ENCODE measurements around the gene RNF150.

GRCh38 chr4:141056473-141056872 is 76.8 kb downstream of the RNF150 start:
- no peak for TF ChIP-seq JUND (IDR thresholded peaks at IDR 0.05; ENCODE audit: low read length)
- no peak for TF ChIP-seq CTCF (IDR thresholded peaks at IDR 0.05; ENCODE audit: control extremely low read depth in 1 of 3, insufficient read depth in 1 of 3, low read depth in 1 of 3, low read length in 3 of 3)
- no peak for TF ChIP-seq EP300 (IDR thresholded peaks at IDR 0.05; ENCODE audit: borderline replicate concordance in 1 of 2, low read depth in 2 of 2, low read length in 2 of 2)
- no peak for TF ChIP-seq SRF (IDR thresholded peaks at IDR 0.05; ENCODE audit: low read depth, low read length)
- no peak for TF ChIP-seq RFX5 (IDR thresholded peaks at IDR 0.05; ENCODE audit: borderline replicate concordance, low read depth, low read length)
- TF ChIP-seq GABPA (IDR thresholded peaks at IDR 0.05; ENCODE audit: borderline replicate concordance, insufficient read depth, low read length) = no peak
- TF ChIP-seq POLR2A (IDR thresholded peaks at IDR 0.05; ENCODE audit: control extremely low read depth in 1 of 2, low read depth in 2 of 2, low read length in 2 of 2) = no peak
- TF ChIP-seq ZNF274 (IDR thresholded peaks at IDR 0.05; ENCODE audit: borderline replicate concordance, extremely low read depth, low read length) = no peak
- TF ChIP-seq ATF2 (IDR thresholded peaks at IDR 0.05; ENCODE audit: low read length) = no peak
- TF ChIP-seq POLR2AphosphoS5 (IDR thresholded peaks at IDR 0.05; ENCODE audit: low read depth, low read length) = no peak
- TF ChIP-seq SUZ12 (IDR thresholded peaks at IDR 0.05; ENCODE audit: low read length) = no peak
- TF ChIP-seq SP1 (IDR thresholded peaks at IDR 0.05; ENCODE audit: low read depth, low read length) = no peak
- TF ChIP-seq TAF1 (IDR thresholded peaks at IDR 0.05; ENCODE audit: low read depth, low read length) = no peak

Measured in H1 (cell line).